Caco-2 (cell line): ENCODE data around the gene KCNIP1. TPM values are rescaled to one million over a fixed set of nuclear protein-coding genes. Genes with fewer than 3 reads are reported as not detected.

Source experiments
- BruUV-seq: library from RNA; stranded (reverse); fragments of 400-500 nt; replicated peaks from 2 replicates; lab custom pipeline; 2021; lab: Mats Ljungman, UMichigan
- CTCF ChIA-PET: fragments of 300-600 bp; sonication (Branson Sonifier 250); formaldehyde crosslinking; loops from one replicate; lab custom pipeline; 2022; ENCODE audit warnings: antibody characterized with exemption; lab: Charles Lee
- POLR2A ChIA-PET: fragments of 300-600 bp; sonication (Branson Sonifier 250); formaldehyde crosslinking; loops from one replicate; lab custom pipeline; 2022; ENCODE audit warnings: antibody characterized with exemption; lab: Charles Lee
- DNase-seq, 2 experiments: peaks; one replicate each; pipeline versions ENCODE4 v3.0.0 to v3.0.0-alpha.2; 2020 to 2022
- H3K27me3 ChIP-seq: replicated peaks from 2 replicates; pipeline ENCODE4 v1.6.0; 2011; ENCODE audit warnings: low read length; ENCODE audit not compliant: control insufficient read depth, insufficient read depth
- H3K36me3 ChIP-seq: 2 replicates; pipeline ENCODE4 v1.5.1; 2011; ENCODE audit warnings: low read length; ENCODE audit not compliant: control insufficient read depth, insufficient read depth
- H3K4me1 ChIP-seq: fragments of 250-450 bp; sonication (Bioruptor Pico); 2 replicates; pipeline ENCODE4 v1.5.1; 2020; ENCODE audit warnings: mild to moderate bottlenecking
- H3K4me3 ChIP-seq: 2 replicates; pipeline ENCODE4 v1.5.1; 2011; ENCODE audit warnings: low read depth, mild to moderate bottlenecking, control low read depth, low read length
- H3K9me3 ChIP-seq: fragments of 250-450 bp; sonication (Bioruptor Pico); 2 replicates; pipeline ENCODE4 v1.5.1; 2020; ENCODE audit warnings: mild to moderate bottlenecking, moderate library complexity
- H3K27ac Mint-ChIP-seq: one replicate; pipeline ENCODE4 v1.8.0; 2022; ENCODE audit warnings: mixed read lengths; ENCODE audit not compliant: unreplicated experiment
- H3K27me3 Mint-ChIP-seq: one replicate; pipeline ENCODE4 v1.8.0; 2022; ENCODE audit warnings: mixed read lengths; ENCODE audit not compliant: insufficient read depth, unreplicated experiment
- H3K36me3 Mint-ChIP-seq: one replicate; pipeline ENCODE4 v1.8.0; 2022; ENCODE audit warnings: mild to moderate bottlenecking, mixed read lengths; ENCODE audit not compliant: insufficient read depth, unreplicated experiment
- H3K4me1 Mint-ChIP-seq: one replicate; pipeline ENCODE4 v1.8.0; 2022; ENCODE audit warnings: low read depth, mixed read lengths; ENCODE audit not compliant: unreplicated experiment
- H3K4me3 Mint-ChIP-seq: one replicate; pipeline ENCODE4 v1.8.0; 2022; ENCODE audit warnings: mild to moderate bottlenecking, moderate library complexity, mixed read lengths; ENCODE audit not compliant: unreplicated experiment
- H3K9me3 Mint-ChIP-seq: one replicate; pipeline ENCODE4 v1.8.0; 2022; ENCODE audit warnings: mixed read lengths; ENCODE audit not compliant: unreplicated experiment
- CTCF ChIP-seq, 2 experiments: fragments of 200-600 bp in 1 of 2; IDR thresholded peaks; 1 replicate in 1 of 2; 2 replicates in 1 of 2; pipeline versions ENCODE4 v1.5.1 to v1.8.0; 2011 to 2022; ENCODE audit warnings: antibody characterized with exemption in 1 of 2, control low read depth in 1 of 2, inconsistent platforms in 1 of 2, low read depth in 1 of 2, low read length in 1 of 2, mild to moderate bottlenecking in 1 of 2, moderate library complexity in 1 of 2; ENCODE audit not compliant: insufficient read depth in 1 of 2, severe bottlenecking in 1 of 2, unreplicated experiment in 1 of 2
- intact Hi-C: fragments of 100-400 bp; cut with micrococcal nuclease; formaldehyde crosslinking; loops from one replicate; pipeline ENCODE4 v1.10.0; 2022; ENCODE audit not compliant: unreplicated experiment
- total RNA-seq: library from RNA; stranded (reverse); gene quantifications from 2 replicates; pipeline ENCODE4 v1.2.3, GENCODE V29; 2022

KCNIP1 gene
- total RNA-seq, 1 experiment from 2014 or later = not detected

DNA sequence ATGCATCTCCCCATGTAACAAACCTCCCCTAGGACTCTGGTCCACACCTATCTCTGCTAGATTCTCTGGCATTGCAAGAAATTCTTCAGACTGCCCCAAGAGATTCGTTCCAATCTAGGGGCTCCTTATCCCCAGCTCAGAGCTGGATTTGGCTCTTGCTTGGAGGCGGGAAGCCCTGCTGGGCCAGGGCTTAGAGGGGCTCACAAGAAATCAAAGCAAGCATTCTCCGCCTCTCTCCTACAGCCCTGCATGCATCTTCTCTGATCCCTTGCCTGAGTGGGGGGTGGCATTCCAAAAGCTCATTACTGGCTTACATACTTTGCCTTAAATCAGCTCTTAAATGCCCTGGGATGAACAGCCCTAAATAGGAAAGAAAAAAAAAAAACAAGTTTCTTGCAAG lies 75.8 kb downstream of the KCNIP1 start:
- Mint-ChIP-seq H3K27me3 (peaks cover under 1% of the 10 kb centered on the region), H3K36me3 (no peaks in the 10 kb centered on the region), H3K4me1 (no peaks in the 10 kb centered on the region), H3K4me3 (no peak overlapping the region), H3K9me3 (peaks cover 15% of the 10 kb centered on the region), H3K27ac (no peak overlapping the region)
- intact Hi-C loops = no loop called here
- BruUV-seq = no TSS peak
- no peak for TF ChIP-seq CTCF (IDR thresholded peaks at IDR 0.05; ENCODE audit: insufficient read depth in 1 of 2, low read depth in 1 of 2, low read length in 1 of 2, severe bottlenecking in 1 of 2, unreplicated experiment in 1 of 2)
- Histone ChIP-seq H3K36me3 (no peaks in the 10 kb centered on the region), H3K4me1 (no peaks in the 10 kb centered on the region), H3K9me3 (no peaks in the 10 kb centered on the region), H3K27me3 (no peaks in the 10 kb centered on the region; the same call in 1 of the 2 replicates), H3K4me3 (no peak overlapping the region)
- no peak for DNase-seq
- ChIA-PET POLR2A (no interaction called here), CTCF (no interaction called here)

DNA sequence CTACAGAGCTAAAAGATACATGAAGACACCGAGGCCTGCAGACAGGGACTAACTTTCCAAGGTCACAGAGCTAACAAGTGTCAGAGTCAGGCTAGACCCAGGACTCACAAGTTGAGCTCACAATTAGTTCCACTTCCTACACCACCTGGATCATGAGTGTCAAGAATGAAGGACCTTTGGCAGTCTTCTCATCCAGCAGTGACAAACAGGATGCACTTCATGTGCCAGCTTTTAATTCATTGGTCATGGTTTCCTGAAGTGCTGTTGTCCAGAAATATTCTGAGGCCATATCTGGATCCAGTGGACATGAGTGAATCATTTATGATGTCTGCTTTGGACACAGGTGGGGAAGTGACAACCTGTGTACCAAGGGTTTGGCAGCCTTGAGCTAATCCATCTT lies 77.4 kb downstream of the KCNIP1 start:
- H3K27ac Mint-ChIP-seq = no peak overlapping the region
- H3K9me3 Mint-ChIP-seq = peaks cover 15% of the 10 kb centered on the region
- Histone ChIP-seq H3K27me3 (no peaks in the 10 kb centered on the region), H3K9me3 (no peaks in the 10 kb centered on the region), H3K4me3 (no peak overlapping the region), H3K4me1 (no peaks in the 10 kb centered on the region), H3K36me3 (no peaks in the 10 kb centered on the region)
- no peaks in the 10 kb centered on the region for H3K27me3 Mint-ChIP-seq
- no peak for DNase-seq
- BruUV-seq = no TSS peak
- no peak for TF ChIP-seq CTCF (IDR thresholded peaks at IDR 0.05; ENCODE audit: insufficient read depth in 1 of 2, low read depth in 1 of 2, low read length in 1 of 2, severe bottlenecking in 1 of 2, unreplicated experiment in 1 of 2)
- POLR2A ChIA-PET = interaction anchor here (0.6 kb wide), 1 partner anchor 113 kb away, joined by 5 read pairs; no protein-coding TSS in a partner anchor
- no peak overlapping the region for H3K4me3 Mint-ChIP-seq
- H3K4me1 Mint-ChIP-seq = no peaks in the 10 kb centered on the region
- CTCF ChIA-PET = no interaction called here
- H3K36me3 Mint-ChIP-seq = no peaks in the 10 kb centered on the region
- intact Hi-C loops = no loop called here

DNA sequence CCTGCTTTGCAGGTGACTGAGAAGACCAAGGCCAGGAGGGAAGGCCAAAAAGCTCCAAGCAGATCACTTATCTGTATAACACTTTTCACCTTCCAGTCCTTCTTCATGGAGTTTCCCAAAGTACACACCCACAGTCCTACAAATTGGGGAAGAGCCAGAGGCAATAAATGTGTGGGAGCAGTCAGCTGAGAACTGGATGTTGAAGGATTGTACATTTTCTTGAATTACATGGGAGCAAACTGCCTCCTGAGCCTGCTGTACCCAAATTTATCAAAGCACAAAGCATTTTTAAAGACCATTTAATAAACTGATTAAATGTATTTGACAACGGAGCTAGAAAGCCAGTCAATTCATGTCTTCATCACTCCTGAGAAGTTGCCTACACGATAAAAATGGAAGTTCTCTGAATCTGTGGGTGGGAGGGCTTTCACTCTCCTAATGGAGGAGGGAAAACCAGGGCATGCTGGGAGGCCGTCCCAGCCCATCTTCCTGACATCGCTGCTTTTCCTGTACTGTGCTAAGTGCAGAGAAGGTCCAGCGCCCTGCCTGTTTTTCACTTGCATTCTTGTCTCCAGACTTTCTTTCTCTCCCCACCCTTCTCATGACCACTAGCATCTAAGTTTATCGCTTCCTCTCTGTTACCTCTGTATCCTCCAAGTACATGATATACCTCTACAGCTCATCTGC lies 79.0 kb downstream of the KCNIP1 start:
- ChIA-PET CTCF (no interaction called here), POLR2A (no interaction called here)
- no peaks in the 10 kb centered on the region for H3K27me3 ChIP-seq
- H3K4me1 ChIP-seq = no peaks in the 10 kb centered on the region
- TF ChIP-seq CTCF (IDR thresholded peaks at IDR 0.05; ENCODE audit: insufficient read depth in 1 of 2, low read depth in 1 of 2, low read length in 1 of 2, severe bottlenecking in 1 of 2, unreplicated experiment in 1 of 2) = no peak
- Mint-ChIP-seq H3K27me3 (peaks cover 3% of the 10 kb centered on the region), H3K4me3 (no peak overlapping the region), H3K36me3 (no peaks in the 10 kb centered on the region), H3K4me1 (no peaks in the 10 kb centered on the region), H3K9me3 (peaks cover 13% of the 10 kb centered on the region), H3K27ac (no peak overlapping the region)
- DNase-seq = no peak
- no peaks in the 10 kb centered on the region for H3K9me3 ChIP-seq
- intact Hi-C loops = no loop called here
- no peaks in the 10 kb centered on the region for H3K36me3 ChIP-seq
- BruUV-seq = no TSS peak
- no peak overlapping the region for H3K4me3 ChIP-seq
